CD14-positive monocyte (primary cell): ENCODE results near the gene DENND1B. TPM values are rescaled to one million over a fixed set of nuclear protein-coding genes. Genes with fewer than 3 reads are reported as not detected.

Experiments used
- DNase-seq, 3 donors: peaks; one replicate each; pipeline ENCODE4 v3.0.0-alpha.2; 2011 to 2022
- H2AFZ ChIP-seq: 2 replicates; pipeline ENCODE4 v1.6.0; 2012; ENCODE audit warnings: mild to moderate bottlenecking, low read depth, low read length, inconsistent platforms; ENCODE audit not compliant: insufficient read depth, poor library complexity, severe bottlenecking
- H3K27ac ChIP-seq, 2 donors: 1 replicate in 1 of 2; 2 replicates in 1 of 2; pipeline ENCODE4 v1.5.1; 2012 to 2013; ENCODE audit warnings: low read length in 2 of 2, control low read depth in 1 of 2, inconsistent platforms in 1 of 2, low read depth in 1 of 2, mild to moderate bottlenecking in 1 of 2
- H3K27me3 ChIP-seq, 2 donors: one replicate each; pipeline versions ENCODE4 v1.6.0 to v1.6.1; 2011 to 2013; ENCODE audit warnings: low read length in 2 of 2; ENCODE audit not compliant: control insufficient read depth in 2 of 2, insufficient read depth in 2 of 2
- H3K36me3 ChIP-seq, 2 donors: replicated peaks in 1 of 2; 1 replicate in 1 of 2; 2 replicates in 1 of 2; pipeline versions ENCODE4 v1.5.1 to v1.6.1; 2012 to 2013; ENCODE audit warnings: low read length in 2 of 2, control low read depth in 1 of 2, inconsistent platforms in 1 of 2, mild to moderate bottlenecking in 1 of 2; ENCODE audit not compliant: insufficient read depth in 2 of 2, control insufficient read depth in 1 of 2
- H3K4me1 ChIP-seq, 2 donors: 1 replicate in 1 of 2; 2 replicates in 1 of 2; pipeline versions ENCODE4 v1.5.1 to v1.6.1; 2012 to 2013; ENCODE audit warnings: low read length in 2 of 2, control low read depth in 1 of 2, inconsistent platforms in 1 of 2, mild to moderate bottlenecking in 1 of 2, moderate library complexity in 1 of 2; ENCODE audit not compliant: insufficient read depth in 2 of 2, control insufficient read depth in 1 of 2
- H3K4me2 ChIP-seq: replicated peaks from 2 replicates; pipeline ENCODE3; 2012; ENCODE audit warnings: low read length, moderate library complexity, mild to moderate bottlenecking; ENCODE audit not compliant: poor library complexity, severe bottlenecking; ENCODE audit errors: extremely low read depth
- H3K4me3 ChIP-seq, 3 experiments: fragments of 200-600 bp in 1 of 3; sonication (generic) in 1 of 3; replicated peaks in 1 of 3; 1 replicate in 2 of 3; 2 replicates in 1 of 3; pipeline ENCODE4 v1.5.1; 2011 to 2013; ENCODE audit warnings: low read length in 3 of 3, mild to moderate bottlenecking in 3 of 3, control low read depth in 2 of 3, low read depth in 2 of 3, inconsistent platforms in 1 of 3, moderate library complexity in 1 of 3
- H3K79me2 ChIP-seq: 2 replicates; pipeline ENCODE4 v1.6.0; 2012; ENCODE audit warnings: mild to moderate bottlenecking, control low read depth, inconsistent platforms, low read length, moderate library complexity; ENCODE audit not compliant: insufficient read depth
- H3K9ac ChIP-seq: 2 replicates; pipeline ENCODE4 v1.6.0; 2017; ENCODE audit warnings: low read length, mild to moderate bottlenecking; ENCODE audit not compliant: insufficient read depth, poor library complexity, severe bottlenecking
- H3K9me3 ChIP-seq, 2 donors: replicated peaks in 1 of 2; 1 replicate in 1 of 2; 2 replicates in 1 of 2; pipeline versions ENCODE4 v1.5.1 to v1.6.1; 2012 to 2013; ENCODE audit warnings: low read length in 2 of 2, control low read depth in 1 of 2; ENCODE audit not compliant: control insufficient read depth in 1 of 2, insufficient read depth in 1 of 2
- H4K20me1 ChIP-seq: 2 replicates; pipeline ENCODE4 v1.6.0; 2012; ENCODE audit warnings: mild to moderate bottlenecking, low read length, control low read depth, moderate library complexity; ENCODE audit not compliant: insufficient read depth
- H3K27ac Mint-ChIP-seq, 7 donors: one replicate each; pipeline ENCODE4 v1.8.0; 2020; ENCODE audit warnings: mild to moderate bottlenecking in 7 of 7, mixed read lengths in 7 of 7, moderate library complexity in 6 of 7, inconsistent platforms in 2 of 7
- H3K27me3 Mint-ChIP-seq, 3 donors: one replicate each; pipeline ENCODE4 v1.8.0; 2021 to 2022; ENCODE audit warnings: low read depth in 3 of 3, mild to moderate bottlenecking in 3 of 3, mixed read lengths in 3 of 3, moderate library complexity in 3 of 3, inconsistent platforms in 1 of 3
- H3K36me3 Mint-ChIP-seq, 2 donors: one replicate each; pipeline ENCODE4 v1.8.0; 2020; ENCODE audit warnings: mixed read lengths in 2 of 2, inconsistent platforms in 1 of 2, mild to moderate bottlenecking in 1 of 2
- H3K4me1 Mint-ChIP-seq: one replicate; pipeline ENCODE4 v1.8.0; 2020; ENCODE audit warnings: mild to moderate bottlenecking, mixed read lengths
- H3K4me3 Mint-ChIP-seq, 2 donors: one replicate each; pipeline ENCODE4 v1.8.0; 2020; ENCODE audit warnings: mild to moderate bottlenecking in 2 of 2, mixed read lengths in 2 of 2, moderate library complexity in 1 of 2
- H3K9me3 Mint-ChIP-seq, 7 donors: one replicate each; pipeline ENCODE4 v1.8.0; 2020 to 2022; ENCODE audit warnings: mixed read lengths in 7 of 7, mild to moderate bottlenecking in 6 of 7, moderate library complexity in 6 of 7, inconsistent platforms in 2 of 7
- WGBS: methylation state at CpG from one replicate; pipeline ENCODE4 v1.1.5; 2013; ENCODE audit warnings: missing lambda C conversion rate; ENCODE audit not compliant: insufficient coverage; 5-methylcytosine and 5-hydroxymethylcytosine counted together
- intact Hi-C, 2 donors: fragments of 100-400 bp; cut with micrococcal nuclease; formaldehyde crosslinking; loops; one replicate each; pipeline versions ENCODE4 v1.15.0 to v1.15.1; 2023
- polyA plus RNA-seq, 3 donors: library from polyadenylated mRNA; depleted of rRNA in 1 of 3; unstranded in 2 of 3; stranded (reverse) in 1 of 3; fragments of 300-500 nt in 2 of 3; fragments of >200 nt in 1 of 3; fragmentation: Illumina TruSeq in 2 of 3; gene quantifications; 1 replicate in 2 of 3; 2 replicates in 1 of 3; pipeline ENCODE4 v1.2.3, GENCODE V29; 2012 to 2021
- TF ChIP-seq, protein P1 (sequence below): fragments of 200-600 bp; IDR thresholded peaks from one replicate; pipeline ENCODE4 v1.8.0; 2022; ENCODE audit warnings: antibody characterized with exemption, mild to moderate bottlenecking

Gene DENND1B
- polyA plus RNA-seq, 3 donors = 3.0 to 8.2 (median 5.7) TPM

GRCh38 chr1:197787623-197788536 lies 12.6 kb upstream of the DENND1B start:
- H3K27ac ChIP-seq = no peak overlapping the region
- no peak for DNase-seq
- no peaks in the 10 kb centered on the region for H3K9me3 ChIP-seq
- H2AFZ ChIP-seq = no peak overlapping the region
- TF ChIP-seq, protein P1, sequence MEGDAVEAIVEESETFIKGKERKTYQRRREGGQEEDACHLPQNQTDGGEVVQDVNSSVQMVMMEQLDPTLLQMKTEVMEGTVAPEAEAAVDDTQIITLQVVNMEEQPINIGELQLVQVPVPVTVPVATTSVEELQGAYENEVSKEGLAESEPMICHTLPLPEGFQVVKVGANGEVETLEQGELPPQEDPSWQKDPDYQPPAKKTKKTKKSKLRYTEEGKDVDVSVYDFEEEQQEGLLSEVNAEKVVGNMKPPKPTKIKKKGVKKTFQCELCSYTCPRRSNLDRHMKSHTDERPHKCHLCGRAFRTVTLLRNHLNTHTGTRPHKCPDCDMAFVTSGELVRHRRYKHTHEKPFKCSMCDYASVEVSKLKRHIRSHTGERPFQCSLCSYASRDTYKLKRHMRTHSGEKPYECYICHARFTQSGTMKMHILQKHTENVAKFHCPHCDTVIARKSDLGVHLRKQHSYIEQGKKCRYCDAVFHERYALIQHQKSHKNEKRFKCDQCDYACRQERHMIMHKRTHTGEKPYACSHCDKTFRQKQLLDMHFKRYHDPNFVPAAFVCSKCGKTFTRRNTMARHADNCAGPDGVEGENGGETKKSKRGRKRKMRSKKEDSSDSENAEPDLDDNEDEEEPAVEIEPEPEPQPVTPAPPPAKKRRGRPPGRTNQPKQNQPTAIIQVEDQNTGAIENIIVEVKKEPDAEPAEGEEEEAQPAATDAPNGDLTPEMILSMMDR = no peak
- H3K27me3 ChIP-seq = no peaks in the 10 kb centered on the region
- no peaks in the 10 kb centered on the region for H4K20me1 ChIP-seq
- Mint-ChIP-seq H3K36me3 (no peaks in the 10 kb centered on the region), H3K9me3 (peaks cover 0 to 6% (median 2%) of the 10 kb centered on the region in 7 donors), H3K27ac (peak overlapping the region in 1 of 7 donors; percentile 83), H3K27me3 (no peaks in the 10 kb centered on the region), H3K4me1 (peaks cover 7% of the 10 kb centered on the region), H3K4me3 (no peak overlapping the region)
- H3K79me2 ChIP-seq = no peaks in the 10 kb centered on the region
- H3K36me3 ChIP-seq = no peaks in the 10 kb centered on the region
- no peak overlapping the region for H3K4me3 ChIP-seq
- intact Hi-C loops = no loop called here
- no peak overlapping the region for H3K4me2 ChIP-seq
- H3K9ac ChIP-seq = no peak overlapping the region
- 86% methylated on average over 5 of the region's 7 CpGs for WGBS
- H3K4me1 ChIP-seq = peaks cover 5 to 10% of the 10 kb centered on the region in 2 donors

DNA sequence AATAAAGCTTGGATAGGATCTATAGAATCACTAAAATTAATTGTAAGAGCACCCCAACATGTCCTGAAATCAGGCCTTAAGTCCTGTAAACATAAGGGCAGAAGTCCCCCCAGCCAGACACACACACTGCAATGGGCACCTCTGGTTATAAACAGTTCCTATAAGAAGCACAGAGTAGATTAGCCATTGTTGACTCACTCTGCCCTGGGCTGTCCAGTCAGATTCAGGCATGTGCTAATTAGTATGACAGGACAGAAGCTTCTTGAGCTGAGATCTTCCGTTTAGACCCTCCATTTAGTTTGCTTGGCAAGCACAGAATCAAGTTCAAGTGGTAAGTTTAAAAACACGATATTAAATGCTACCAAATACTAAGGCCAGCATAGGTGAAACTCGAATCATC lies 11.8 kb upstream of the DENND1B start:
- Mint-ChIP-seq H3K9me3 (peaks cover 0 to 6% (median 2%) of the 10 kb centered on the region in 7 donors), H3K4me3 (no peak overlapping the region), H3K36me3 (no peaks in the 10 kb centered on the region), H3K4me1 (peaks cover 15% of the 10 kb centered on the region), H3K27ac (no peak overlapping the region), H3K27me3 (no peaks in the 10 kb centered on the region)
- Histone ChIP-seq H3K36me3 (no peaks in the 10 kb centered on the region), H3K9ac (no peak overlapping the region), H3K9me3 (no peaks in the 10 kb centered on the region), H4K20me1 (no peaks in the 10 kb centered on the region), H3K27ac (no peak overlapping the region), H3K4me1 (peaks cover 8 to 15% of the 10 kb centered on the region in 2 donors), H3K4me3 (no peak overlapping the region), H2AFZ (no peak overlapping the region), H3K27me3 (no peaks in the 10 kb centered on the region), H3K79me2 (no peaks in the 10 kb centered on the region), H3K4me2 (no peak overlapping the region)
- 83% methylated on average over 1 of the region's 3 CpGs for WGBS
- DNase-seq = no peak
- intact Hi-C loops = no loop called here
- TF ChIP-seq, protein P1 = no peak
